GM15510 (cell line): ENCODE results near the gene BDH1.

Experiments used
- POLR2A ChIP-seq: IDR thresholded peaks from 3 replicates; pipeline ENCODE4 v1.6.1; 2011; ENCODE audit warnings: borderline replicate concordance; ENCODE audit not compliant: insufficient read length; ENCODE audit errors: extremely low read depth

The BDH1 gene

GRCh38 chr3:197554196-197554561, 1.6 kb downstream of the BDH1 start:
- no peak for TF ChIP-seq POLR2A

GRCh38 chr3:197552198-197552597, 3.6 kb downstream of the BDH1 start:
- TF ChIP-seq POLR2A = no peak

DNA sequence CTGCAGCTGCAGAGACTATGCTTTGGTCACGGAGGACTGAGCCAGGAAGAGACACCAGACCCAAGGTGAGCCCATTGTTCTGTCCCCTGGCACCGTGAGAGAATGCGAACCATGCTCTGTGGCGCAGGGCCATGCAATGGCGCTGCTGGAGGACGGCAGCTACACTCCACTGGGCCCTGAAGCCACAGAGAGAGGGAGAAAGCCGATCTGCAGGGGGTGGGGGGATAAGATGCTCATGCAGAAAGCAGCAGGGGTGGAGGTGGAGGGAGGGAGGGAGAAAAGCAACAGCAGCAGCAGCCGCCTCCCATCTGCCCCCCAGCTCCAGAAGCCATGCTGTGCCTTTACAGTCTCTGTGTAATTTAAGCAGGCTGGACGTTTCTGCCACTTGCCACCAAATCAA, 5.3 kb downstream of the BDH1 start:
- no peak for TF ChIP-seq POLR2A

GRCh38 chr3:197549261-197549885, 6.4 kb downstream of the BDH1 start:
- no peak for TF ChIP-seq POLR2A

- no peak for TF ChIP-seq POLR2A
Measured at GRCh38 chr3:197547306-197548011, 8.3 kb downstream of the BDH1 start.

GRCh38 chr3:197546307-197547085, 9.3 kb downstream of the BDH1 start:
- TF ChIP-seq POLR2A = no peak

DNA sequence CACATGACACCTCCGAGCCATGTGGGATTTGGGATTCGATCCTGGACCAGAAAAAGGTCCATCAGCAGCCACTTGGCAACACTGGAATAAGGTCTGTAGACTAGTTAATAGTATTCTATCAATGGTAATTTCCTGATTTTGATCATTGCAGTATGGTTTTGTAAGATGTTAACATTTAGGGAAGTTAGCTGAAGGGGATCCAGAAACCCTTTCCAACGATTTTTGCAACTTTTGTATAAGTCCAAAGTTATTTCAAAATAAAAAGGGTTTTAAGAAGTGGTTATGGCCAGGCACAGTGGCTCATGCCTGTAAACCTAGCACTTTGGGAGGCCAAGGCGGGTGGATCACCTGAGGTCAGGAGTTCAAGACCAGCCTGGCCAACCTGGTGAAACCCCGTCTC, 10.2 kb downstream of the BDH1 start:
- no peak for TF ChIP-seq POLR2A

GRCh38 chr3:197545101-197545500, 10.7 kb downstream of the BDH1 start:
- no peak for TF ChIP-seq POLR2A

GRCh38 chr3:197542741-197543454, 12.9 kb downstream of the BDH1 start:
- no peak for TF ChIP-seq POLR2A

DNA sequence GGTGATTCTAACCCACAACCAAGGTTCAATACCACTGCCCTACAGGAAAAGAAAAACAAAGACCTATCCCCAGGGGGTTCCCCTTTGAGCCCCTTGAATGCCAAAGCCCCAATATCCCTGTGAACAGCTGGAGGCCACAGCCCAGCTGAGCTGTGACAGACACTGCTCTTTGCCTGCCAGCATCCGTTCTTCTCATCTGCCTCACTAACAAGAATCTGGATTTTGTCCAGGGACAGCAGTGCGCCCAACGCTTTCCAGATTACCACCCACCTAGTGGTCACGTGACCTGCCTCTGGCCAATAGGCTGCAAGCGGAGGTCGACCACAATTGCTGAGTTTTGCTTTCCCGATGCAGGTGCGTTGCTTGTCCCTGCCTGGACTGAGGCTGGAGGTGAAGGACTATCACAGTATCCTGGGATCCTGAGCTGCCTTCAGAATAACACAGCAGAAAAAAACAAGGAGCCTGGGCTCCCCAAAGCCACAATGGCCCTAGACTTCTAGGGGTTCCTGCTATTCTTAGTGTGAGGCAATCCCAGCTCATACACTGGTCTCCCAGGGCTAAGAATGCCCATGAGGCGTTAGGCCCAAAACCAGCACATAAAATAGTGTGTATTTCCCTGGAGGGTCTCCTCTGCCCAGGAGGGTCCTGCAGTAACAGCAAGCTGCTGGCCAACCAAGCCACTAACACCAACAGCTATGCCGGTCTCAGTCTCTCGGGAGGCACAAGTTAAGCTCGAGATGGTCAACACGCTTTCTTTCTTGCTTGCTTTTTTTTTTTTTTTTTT, 13.8 kb downstream of the BDH1 start:
- TF ChIP-seq POLR2A = no peak

DNA sequence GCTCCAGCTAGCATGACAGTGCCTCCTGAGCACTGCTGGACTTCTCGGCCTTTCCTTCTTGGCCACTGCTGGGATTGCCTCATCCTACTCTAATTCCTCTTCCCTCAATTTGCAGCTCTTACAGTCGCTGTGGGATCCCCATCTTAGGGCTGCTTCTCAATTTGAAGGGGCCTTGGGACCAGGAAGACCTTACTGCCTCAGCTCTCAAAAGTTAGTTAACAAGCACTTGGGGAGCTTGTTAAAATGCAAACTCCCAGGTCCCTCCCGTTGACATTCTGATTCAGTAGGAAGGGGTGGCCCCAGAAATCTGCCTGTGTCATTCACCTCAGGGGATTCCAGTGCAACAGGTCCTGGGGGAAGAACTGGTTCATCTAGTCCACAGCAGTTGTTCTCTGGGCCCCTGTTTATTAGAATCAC, 14.8 kb downstream of the BDH1 start:
- no peak for TF ChIP-seq POLR2A

GRCh38 chr3:197539651-197540051, 16.1 kb downstream of the BDH1 start:
- no peak for TF ChIP-seq POLR2A

- TF ChIP-seq POLR2A = no peak
Measured at GRCh38 chr3:197533927-197534725, 21.6 kb downstream of the BDH1 start.
